ENCODE results near the gene TOR1AIP1. TPM values are rescaled to one million over a fixed set of nuclear protein-coding genes. Genes with fewer than 3 reads are reported as not detected.

The TOR1AIP1 gene
- total RNA-seq, 1 experiment from 2014 or later: 21.3 TPM

- Histone ChIP-seq H3K9ac (ENCODE audit: low read length) (no peak overlapping the region), H3K36me3 (ENCODE audit: low read depth, low read length) (peaks cover 13% of the 10 kb centered on the region; the same call in 1 of the 2 replicates), H3K9me3 (ENCODE audit: low read length) (no peaks in the 10 kb centered on the region), H3K79me2 (ENCODE audit: low read length) (peaks cover 74% of the 10 kb centered on the region), H3K4me3 (ENCODE audit: low read length) (no peak overlapping the region), H3K4me1 (ENCODE audit: insufficient read depth, low read length) (peaks cover 16% of the 10 kb centered on the region), H3F3A (ENCODE audit: low read length, unreplicated experiment) (no peaks in the 10 kb centered on the region), H2AFZ (ENCODE audit: low read length) (no peak overlapping the region), H4K20me1 (ENCODE audit: low read length) (peaks cover 20% of the 10 kb centered on the region), H3K9me2 (replicated peaks; ENCODE audit: low read length) (no peaks in the 10 kb centered on the region), H3K4me2 (ENCODE audit: low read length) (no peak overlapping the region), H3K27ac (ENCODE audit: low read length) (no peak overlapping the region), H3K27me3 (ENCODE audit: low read length) (no peaks in the 10 kb centered on the region)
- DNase-seq (no peak), ATAC-seq (no peak)
- no TSS peak for BruUV-seq (replicated peaks)
- intact Hi-C loops (cut with micrococcal nuclease): no loop called here
- TF ChIP-seq EZH2phosphoT487 (IDR thresholded peaks at IDR 0.05; ENCODE audit: borderline replicate concordance, low read length): no peak
- TF ChIP-seq EZH2 (IDR thresholded peaks at IDR 0.05; ENCODE audit: low read length, unreplicated experiment): no peak
- TF ChIP-seq CTCF (conservative IDR thresholded peaks at IDR 0.05; ENCODE audit: low read depth, low read length): no peak
- ChIA-PET CTCF (no interaction called here), POLR2A (ENCODE audit: unreplicated experiment) (no interaction called here)
These were observed 8.6 kb upstream of the TOR1AIP1 start for GRCh38 chr1:179873438-179873851.

GRCh38 chr1:179875596-179876299 is 6.3 kb upstream of the TOR1AIP1 start:
- no peak for ATAC-seq
- intact Hi-C loops (cut with micrococcal nuclease): no loop called here

More at GRCh38 chr1:179875596-179876299, 6.3 kb upstream of the TOR1AIP1 start:
- H3F3A ChIP-seq (ENCODE audit: low read length, unreplicated experiment): no peaks in the 10 kb centered on the region
- H3K4me1 ChIP-seq (ENCODE audit: insufficient read depth, low read length): peaks cover 16% of the 10 kb centered on the region
- TF ChIP-seq EZH2phosphoT487 (IDR thresholded peaks at IDR 0.05; ENCODE audit: borderline replicate concordance, low read length) (no peak), CTCF (conservative IDR thresholded peaks at IDR 0.05; ENCODE audit: low read depth, low read length) (no peak), EZH2 (IDR thresholded peaks at IDR 0.05; ENCODE audit: low read length, unreplicated experiment) (no peak)
- no peaks in the 10 kb centered on the region for H3K9me3 ChIP-seq (ENCODE audit: low read length)
- H3K4me2 ChIP-seq (ENCODE audit: low read length): peak overlapping the region; percentile 93
- BruUV-seq (replicated peaks): no TSS peak
- H3K36me3 ChIP-seq (ENCODE audit: low read depth, low read length): peaks cover 10% of the 10 kb centered on the region; the same call in 1 of the 2 replicates
- no peak for DNase-seq
- H3K27ac ChIP-seq (ENCODE audit: low read length): no peak overlapping the region
- H3K27me3 ChIP-seq (ENCODE audit: low read length): no peaks in the 10 kb centered on the region
- H3K9me2 ChIP-seq (replicated peaks; ENCODE audit: low read length): no peaks in the 10 kb centered on the region
- H3K4me3 ChIP-seq (ENCODE audit: low read length): peak overlapping the region; percentile 93
- no peak overlapping the region for H2AFZ ChIP-seq (ENCODE audit: low read length)
- H4K20me1 ChIP-seq (ENCODE audit: low read length): peaks cover 20% of the 10 kb centered on the region
- no peak overlapping the region for H3K9ac ChIP-seq (ENCODE audit: low read length)
- ChIA-PET CTCF (no interaction called here), POLR2A (ENCODE audit: unreplicated experiment) (no interaction called here)
- H3K79me2 ChIP-seq (ENCODE audit: low read length): peaks cover 68% of the 10 kb centered on the region
